Occipital lobe (tissue), 2 donors: ENCODE results near the gene CLEC12A. TPM values are rescaled to one million over a fixed set of nuclear protein-coding genes. Genes with fewer than 3 reads are reported as not detected.
"Not testable (repeated sequence)": the region's sequence is repeated elsewhere in the genome, so short reads cannot be mapped to it uniquely, and the experiment has no call there.

Experiments used
- DNase-seq: peaks from one replicate; lab custom pipeline; 2025; lab: John Stamatoyannopoulos, UW
- total RNA-seq: library from RNA; depleted of rRNA; stranded (reverse); fragments of >200 nt; gene quantifications from one replicate; pipeline ENCODE4 v1.2.3, GENCODE V29; 2014

The CLEC12A gene
- total RNA-seq, result not detected

- DNase-seq, result no peak
Observed at GRCh38 chr12:9971181-9971580, at the start of gene CLEC12A. Gene CLEC12A, plus strand, starts transcription at chr12:9971409. Its CDS starts 188 bp downstream, at chr12:9971597.

- DNase-seq, result no peak
Observed at GRCh38 chr12:9922429-9922828, 48.8 kb upstream of the CLEC12A start.

- DNase-seq, result no peak
Observed at GRCh38 chr12:9925705-9926393, 45.4 kb upstream of the CLEC12A start.

- DNase-seq, result no peak
Observed at GRCh38 chr12:9926876-9927275, 44.3 kb upstream of the CLEC12A start.

- no peak for DNase-seq
Observed at GRCh38 chr12:9928607-9929006, 42.6 kb upstream of the CLEC12A start.

- no peak for DNase-seq
Observed at GRCh38 chr12:9931245-9931644, 40.0 kb upstream of the CLEC12A start.

GRCh38 chr12:9932270-9932669 lies 38.9 kb upstream of the CLEC12A start, which contains the start of gene CLEC2A:
Gene CLEC2A, minus strand, starts transcription at chr12:9932370. Its CDS starts 41 bp downstream, at chr12:9932329.
- DNase-seq, result no peak

GRCh38 chr12:9933958-9934357 lies 37.3 kb upstream of the CLEC12A start:
- DNase-seq, result no peak

- DNase-seq, result no peak
Observed at GRCh38 chr12:9935026-9935425, 36.2 kb upstream of the CLEC12A start.

- no peak for DNase-seq
Observed at GRCh38 chr12:9936591-9936990, 34.6 kb upstream of the CLEC12A start.

- no peak for DNase-seq
Observed at GRCh38 chr12:9940375-9940774, 30.8 kb upstream of the CLEC12A start.

GRCh38 chr12:9941838-9942237 lies 29.4 kb upstream of the CLEC12A start:
- no peak for DNase-seq

- no peak for DNase-seq
Observed at GRCh38 chr12:9943240-9943639, 28.0 kb upstream of the CLEC12A start.

- no peak for DNase-seq
Observed at GRCh38 chr12:9944391-9944790, 26.8 kb upstream of the CLEC12A start.

GRCh38 chr12:9947674-9948073 lies 23.5 kb upstream of the CLEC12A start:
- DNase-seq, result no peak

- DNase-seq, result no peak
Observed at GRCh38 chr12:9948606-9949296, 22.5 kb upstream of the CLEC12A start.

- DNase-seq, result no peak
Observed at GRCh38 chr12:9951026-9951675, 20.1 kb upstream of the CLEC12A start.

GRCh38 chr12:9952954-9953729 lies 18.1 kb upstream of the CLEC12A start:
- DNase-seq, result not testable (repeated sequence)

GRCh38 chr12:9957834-9958233 lies 13.4 kb upstream of the CLEC12A start:
- DNase-seq, result no peak

GRCh38 chr12:9960590-9960989 lies 10.6 kb upstream of the CLEC12A start:
- no peak for DNase-seq

GRCh38 chr12:9961106-9961505 lies 10.1 kb upstream of the CLEC12A start:
- no peak for DNase-seq

GRCh38 chr12:9961901-9962300 lies 9.3 kb upstream of the CLEC12A start:
- DNase-seq, result no peak
